Measurements from ENCODE around the gene PNMT. TPM values are rescaled to one million over a fixed set of nuclear protein-coding genes. Genes with fewer than 3 reads are reported as not detected.

PNMT gene
- polyA plus RNA-seq, 10 donors = 2.1 to 5.8 (median 3.5) TPM

DNA sequence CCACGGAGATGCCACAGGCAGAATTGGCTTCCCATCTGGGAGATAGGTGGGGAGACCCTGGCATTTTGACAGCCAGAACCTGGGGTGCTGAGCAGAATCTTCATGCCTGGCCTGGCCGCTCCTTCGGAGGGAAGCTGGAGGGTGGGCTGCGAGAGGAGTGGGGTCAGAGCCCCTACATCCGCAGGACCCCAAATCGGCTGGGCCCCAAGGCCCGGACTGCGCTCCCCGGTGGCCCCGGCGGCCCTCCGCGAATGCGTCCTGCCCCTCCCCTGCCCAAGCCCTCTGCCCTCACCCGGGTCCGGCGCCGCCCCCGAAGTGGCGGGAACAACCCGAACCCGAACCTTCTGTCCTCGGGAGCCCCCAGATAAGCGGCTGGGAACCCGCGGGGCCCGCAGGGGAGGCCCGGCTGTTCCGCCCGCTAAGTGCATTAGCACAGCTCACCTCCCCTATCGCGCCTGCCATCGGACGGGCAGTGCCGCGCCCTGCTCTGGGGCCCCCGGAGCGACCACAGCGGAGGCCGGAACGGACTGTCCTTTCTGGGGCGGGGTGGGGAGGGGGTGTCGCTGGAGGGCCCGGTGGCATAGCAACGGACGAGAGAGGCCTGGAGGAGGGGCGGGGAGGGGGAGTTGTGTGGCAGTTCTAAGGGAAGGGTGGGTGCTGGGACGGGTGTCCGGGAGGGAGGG, 850 bp upstream of the PNMT start:
- no peak for DNase-seq

- DNase-seq = no peak
Observed at GRCh38 chr17:39669897-39670735, 1.9 kb downstream of the PNMT start.

DNA sequence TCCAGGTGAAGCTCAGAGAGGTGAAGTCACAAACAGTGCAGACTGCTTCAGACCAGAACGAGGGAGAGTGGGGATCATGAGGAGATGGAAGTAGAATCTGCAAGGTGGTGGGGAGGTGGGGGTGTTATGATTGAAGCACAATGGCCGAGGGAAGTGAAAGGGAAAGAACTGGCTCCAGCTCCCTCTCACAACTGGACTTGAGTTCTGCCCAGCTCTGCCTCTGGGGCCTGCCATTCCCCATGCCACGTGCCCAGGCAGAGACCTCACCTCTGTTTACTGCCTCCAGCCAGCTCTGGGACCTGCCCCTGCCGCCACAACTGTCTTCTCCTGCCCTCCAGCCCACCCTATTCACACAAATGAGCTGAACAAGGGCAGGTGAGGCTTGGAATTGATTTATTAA, 2.5 kb downstream of the PNMT start:
- DNase-seq = no peak

GRCh38 chr17:39671651-39672521, 3.6 kb downstream of the PNMT start:
- DNase-seq = no peak

DNA sequence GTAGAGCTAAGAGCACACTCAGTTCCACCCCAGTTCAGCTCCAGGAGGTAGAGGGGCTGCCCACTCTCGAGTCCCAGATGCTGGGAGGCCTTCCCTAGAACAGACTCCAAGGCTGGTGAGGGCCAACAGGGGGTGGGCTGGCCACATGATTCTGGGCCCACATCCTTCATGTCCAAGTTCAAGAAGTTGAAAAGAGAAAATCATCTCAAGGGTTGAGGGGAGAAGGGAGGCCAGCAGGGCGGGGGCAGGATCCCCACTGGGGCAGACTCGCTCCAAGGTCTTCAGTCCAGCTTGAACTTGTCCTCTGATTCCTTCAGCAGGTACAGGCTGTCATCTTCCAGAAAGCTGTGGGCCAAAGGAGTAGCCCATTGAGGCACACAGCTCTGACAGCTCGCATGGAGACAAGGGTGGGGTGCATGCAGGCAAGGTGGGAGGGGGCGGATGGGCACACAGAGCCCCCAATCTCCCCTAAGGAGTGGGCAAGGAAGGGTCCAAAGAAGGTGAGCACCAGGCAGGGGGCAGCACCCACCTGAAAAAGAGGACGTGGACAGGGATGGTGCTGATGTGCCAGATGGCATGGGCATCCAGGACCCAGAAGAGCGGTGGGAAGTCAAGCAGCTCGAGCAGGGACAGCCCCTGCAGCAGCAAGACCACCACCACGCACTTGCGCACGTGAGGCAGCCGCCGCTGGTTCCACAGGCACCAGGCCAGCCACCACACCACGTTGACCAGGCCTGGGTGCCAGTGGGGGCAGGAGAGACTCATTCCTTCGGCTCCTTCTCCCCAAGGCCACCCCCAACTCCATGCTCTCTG, 4.5 kb downstream of the PNMT start:
- DNase-seq = no peak

- no peak for DNase-seq
Observed at GRCh38 chr17:39673335-39674081, 5.3 kb downstream of the PNMT start.

DNA sequence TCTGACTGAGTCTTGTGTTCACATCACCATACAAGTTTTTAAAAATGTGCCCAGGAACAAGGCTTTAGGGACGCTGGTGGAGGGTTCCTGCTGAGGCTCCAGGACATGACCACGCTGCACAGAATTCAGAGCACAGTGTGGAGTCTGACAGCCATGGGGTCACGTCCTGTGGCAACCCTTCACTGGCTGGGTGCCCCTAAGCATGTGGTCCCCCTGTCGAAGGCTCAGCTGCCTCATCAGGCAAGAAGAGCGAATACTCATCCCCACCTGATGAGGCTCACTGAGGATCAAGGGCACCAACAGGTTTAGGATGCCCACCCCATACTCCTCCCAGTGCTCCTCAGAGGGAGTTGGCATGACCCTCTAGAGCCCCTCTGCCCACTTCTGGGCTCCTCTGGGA, 5.9 kb downstream of the PNMT start:
- DNase-seq = no peak

DNA sequence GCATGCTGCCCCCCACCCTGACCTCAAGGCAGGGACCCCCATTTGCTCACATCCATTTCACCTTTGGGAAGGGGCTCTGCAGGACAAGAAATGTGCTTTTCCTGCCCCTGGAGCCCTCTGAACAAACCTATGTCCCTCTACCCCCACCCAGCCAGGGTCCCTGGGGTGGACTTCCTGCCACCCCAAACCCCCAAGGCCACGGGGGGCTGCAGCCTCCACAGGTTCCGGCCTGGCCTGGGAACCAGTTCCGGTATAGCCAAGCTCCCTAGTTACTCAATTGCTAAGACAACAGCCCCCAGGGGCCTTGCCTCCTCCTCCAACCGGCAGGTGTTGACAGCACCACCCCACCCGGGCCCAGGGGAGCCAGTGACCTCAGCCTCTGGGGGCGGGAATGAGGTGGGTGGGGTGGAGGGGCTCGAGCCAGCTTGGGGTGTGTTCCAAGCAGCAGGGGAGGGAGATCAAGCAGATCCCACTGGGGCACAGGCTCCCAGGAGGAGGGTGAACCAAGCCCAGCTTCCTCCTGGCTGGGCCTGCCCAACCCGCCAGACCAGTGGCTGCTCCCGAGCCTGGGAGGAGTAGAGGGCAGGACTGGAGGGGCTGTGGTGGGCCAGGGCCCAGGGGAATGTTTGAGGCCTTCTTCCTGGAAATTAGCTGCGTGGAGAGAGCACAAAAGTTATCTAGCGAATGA, 6.6 kb downstream of the PNMT start:
- DNase-seq = no peak

DNA sequence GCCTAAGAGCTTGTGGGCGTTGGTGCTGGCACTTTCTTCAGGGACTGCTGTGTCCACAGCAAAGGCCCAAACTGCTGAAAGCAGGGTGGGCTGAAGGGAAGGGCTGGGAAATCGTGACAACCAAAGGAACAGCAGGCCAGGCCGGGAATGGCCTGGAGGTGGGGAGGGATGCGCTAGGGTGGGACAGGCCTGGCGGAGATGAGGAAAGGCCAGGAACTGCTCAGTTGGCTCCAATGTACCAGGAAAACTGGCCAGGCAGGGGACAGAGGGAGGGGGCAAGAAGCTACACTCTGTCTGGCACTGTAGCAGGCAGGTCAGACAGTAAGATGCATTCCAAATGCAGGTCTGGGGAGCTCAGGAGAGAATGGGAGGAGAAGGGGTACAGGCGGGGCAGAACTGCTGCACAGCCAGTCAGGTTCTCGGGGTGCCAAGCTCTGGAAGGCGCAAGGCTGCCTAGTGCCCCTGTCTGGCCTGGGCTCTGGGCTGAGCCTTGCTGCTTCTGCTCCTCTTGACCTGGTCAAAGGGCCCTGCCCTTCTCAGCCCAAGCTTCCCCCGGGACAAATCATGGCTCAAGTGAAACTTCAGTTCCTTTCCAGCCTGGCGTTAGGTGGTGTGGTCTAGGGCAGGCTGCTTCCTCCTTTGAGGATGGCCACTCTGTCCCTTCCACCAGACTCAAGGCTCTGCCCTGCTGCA, 7.3 kb downstream of the PNMT start:
- DNase-seq = no peak

DNA sequence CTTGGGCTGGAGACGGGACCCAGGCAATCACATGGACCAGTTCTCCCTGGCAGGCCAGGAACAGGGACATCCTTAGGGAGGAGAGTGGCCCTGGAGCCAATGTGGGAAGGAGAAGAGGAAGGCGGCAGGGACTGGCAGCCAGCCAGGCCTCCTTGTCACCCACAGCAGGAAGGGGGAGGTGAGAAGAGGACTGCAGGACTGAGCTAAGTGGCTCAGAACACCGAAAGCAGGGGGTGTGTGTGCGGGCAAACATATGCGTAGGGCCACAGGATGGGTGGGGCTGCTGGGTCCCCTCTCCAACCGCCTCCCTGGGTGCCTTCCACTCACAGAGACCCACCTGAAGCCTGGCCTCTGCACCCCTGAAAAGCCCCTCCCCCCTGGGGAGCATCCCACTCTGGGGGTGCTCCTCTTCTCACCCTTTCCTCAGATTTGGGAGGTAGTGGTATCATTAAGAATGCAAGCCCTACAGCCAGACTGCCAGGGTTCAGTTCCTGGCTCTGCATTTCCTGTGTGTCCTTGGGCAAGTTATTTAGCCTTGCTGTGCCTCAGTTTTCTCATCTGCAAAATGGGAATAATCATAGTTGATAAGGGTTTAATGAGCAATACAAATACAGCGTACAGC, 8.1 kb downstream of the PNMT start:
- DNase-seq = no peak

GRCh38 chr17:39677072-39677471, 8.8 kb downstream of the PNMT start:
- DNase-seq = no peak

DNA sequence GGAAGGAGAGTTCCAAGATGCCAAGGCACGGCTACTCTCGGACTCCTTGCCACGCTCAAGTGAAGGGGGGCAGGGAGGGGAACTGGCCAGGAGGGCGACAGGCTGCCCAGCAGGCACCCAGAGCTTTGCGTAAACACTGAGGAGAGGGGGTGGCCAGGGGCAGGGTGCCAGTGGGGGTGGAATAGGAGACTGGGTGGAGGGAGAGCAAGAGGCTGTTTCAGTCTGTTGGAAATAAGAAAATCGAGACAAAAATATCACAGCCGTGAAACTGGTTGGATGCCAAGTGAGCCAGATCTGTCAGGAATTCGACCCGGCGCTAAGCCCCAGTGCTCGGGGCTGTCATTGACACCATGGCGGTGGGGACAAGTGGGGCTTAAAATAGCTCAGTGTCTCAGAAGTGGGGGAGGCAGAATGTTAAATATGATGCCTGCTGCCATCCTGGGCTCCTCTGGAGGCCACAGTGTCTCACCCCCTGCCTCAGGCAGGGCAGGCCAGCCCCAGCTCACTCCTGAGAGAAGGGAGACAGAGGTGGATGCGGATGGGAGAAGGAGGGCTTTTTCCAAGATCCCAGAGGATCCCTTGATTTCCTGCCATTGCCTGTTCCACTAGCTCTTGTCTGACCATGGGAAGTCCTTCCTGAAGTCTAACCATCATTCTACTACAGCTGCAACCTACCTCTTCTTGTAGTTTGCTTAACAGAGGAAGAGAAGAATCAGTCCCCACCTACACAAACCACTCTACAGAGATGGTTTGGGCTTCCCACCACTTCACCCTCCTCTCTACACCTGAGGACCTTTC, 9.5 kb downstream of the PNMT start:
- DNase-seq = peak in 1 of 3 donors; percentile 59

DNA sequence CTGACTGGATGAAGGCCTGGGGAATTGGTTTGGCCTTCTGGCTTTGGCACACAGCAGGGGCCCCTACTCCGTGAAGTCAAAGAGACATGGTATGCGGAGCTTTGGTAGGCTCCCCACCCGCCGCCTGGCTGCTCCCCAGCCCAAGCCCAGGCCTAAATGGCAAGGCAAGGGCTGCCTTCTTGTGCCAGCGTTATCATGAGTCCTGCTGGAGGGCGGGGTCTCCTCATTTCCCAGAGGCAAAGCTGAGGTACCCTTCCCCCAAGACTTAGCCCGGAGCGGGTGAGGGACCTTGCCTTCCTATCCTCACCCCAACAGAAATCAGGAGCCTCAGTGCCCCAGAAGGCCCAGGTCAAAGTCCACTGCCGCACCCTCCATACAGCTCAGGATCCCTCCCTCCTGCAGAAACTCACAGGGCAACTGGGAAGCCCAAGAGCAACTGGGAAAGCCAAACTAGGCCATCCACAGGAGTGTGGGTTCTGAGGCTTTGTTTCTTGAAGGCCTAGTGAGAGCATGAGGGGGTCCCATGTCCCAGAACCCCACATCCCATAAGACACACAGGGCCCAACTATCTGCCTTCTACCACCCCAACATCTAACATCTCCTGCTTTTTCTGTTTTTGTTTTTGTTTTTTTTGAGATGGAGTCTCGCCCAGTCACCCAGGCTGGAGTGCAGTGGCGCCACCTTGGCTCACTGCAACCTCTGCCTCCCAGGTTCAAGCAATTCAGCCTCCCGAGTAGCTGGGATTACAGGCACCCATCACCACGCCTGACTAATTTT, 10.3 kb downstream of the PNMT start:
- DNase-seq = no peak

DNA sequence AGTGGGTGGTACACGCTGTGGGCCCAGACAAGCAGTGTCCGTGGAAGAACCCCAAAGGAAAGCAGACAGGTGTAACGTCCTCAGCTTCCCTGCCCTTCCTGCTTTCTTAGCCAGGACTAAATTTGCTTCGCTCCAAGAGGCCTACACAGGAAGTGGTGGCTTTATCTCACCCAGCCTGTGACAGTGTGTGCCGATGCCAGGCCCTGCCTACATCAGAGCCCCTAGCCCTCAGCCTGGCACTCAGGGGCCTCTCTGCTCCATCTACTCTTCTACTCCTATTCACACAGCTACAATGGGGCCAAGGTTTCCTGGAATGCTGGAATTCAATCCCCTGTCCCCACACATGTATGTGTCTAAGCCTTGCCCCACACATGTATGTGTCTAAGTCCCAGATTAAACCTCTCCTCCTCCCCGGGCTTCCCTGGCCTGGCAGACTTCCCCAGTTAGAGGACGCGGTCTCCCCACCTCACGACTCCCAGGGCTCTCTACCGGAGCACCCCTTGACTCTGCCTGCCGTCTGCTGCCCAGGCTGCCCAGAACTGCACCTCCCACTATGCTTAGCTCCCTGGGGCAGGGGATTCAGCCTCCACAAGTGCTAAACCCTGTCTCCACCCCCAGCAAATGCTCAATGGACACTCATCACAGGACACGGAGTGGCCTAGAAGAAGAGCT, 11.4 kb downstream of the PNMT start:
- no peak for DNase-seq

GRCh38 chr17:39683295-39683939, 15.2 kb downstream of the PNMT start:
- no peak for DNase-seq
